AG04449 (cell line): ENCODE results near the gene CFAP410.

Experiments used
- CTCF ChIA-PET: fragments of 350-600 bp; formaldehyde crosslinking; extraction: SDS; loops from one replicate; lab custom pipeline; 2021; ENCODE audit warnings: antibody characterized with exemption; lab: Yijun Ruan, JAX
- POLR2A ChIA-PET: fragments of 400-600, 350-600 bp; formaldehyde crosslinking; extraction: SDS; loops from one replicate; lab custom pipeline; 2020; ENCODE audit warnings: antibody characterized with exemption, inconsistent platforms; lab: Yijun Ruan, JAX
- DNase-seq: peaks from one replicate; pipeline ENCODE4 v3.0.0-alpha.2; 2010; ENCODE audit warnings: low read depth, low spot score
- H3K4me3 ChIP-seq: 2 replicates; pipeline ENCODE4 v1.5.1; 2011; ENCODE audit warnings: low read depth, mild to moderate bottlenecking, control low read depth, low read length
- CTCF ChIP-seq: IDR thresholded peaks from one replicate; pipeline ENCODE4 v1.5.1; 2011; ENCODE audit warnings: mild to moderate bottlenecking, moderate library complexity, low read length, control low read depth, inconsistent platforms; ENCODE audit not compliant: insufficient read depth; ENCODE audit errors: missing control alignments

CFAP410 gene

GRCh38 chr21:44296103-44296519 lies 43.1 kb downstream of the CFAP410 start:
- TF ChIP-seq CTCF = no peak
- ChIA-PET POLR2A (no interaction called here), CTCF (interaction anchor here (0.6 to 4.5 kb wide), 6 partner anchors 8 to 150 kb away, joined by 3 to 36 read pairs (median 8); partner anchors contain the start of gene AIRE)
- no peak overlapping the region for H3K4me3 ChIP-seq
- no peak for DNase-seq

GRCh38 chr21:44295646-44296045 lies 43.5 kb downstream of the CFAP410 start:
- no peak for TF ChIP-seq CTCF
- POLR2A ChIA-PET = no interaction called here
- H3K4me3 ChIP-seq = no peak overlapping the region
- CTCF ChIA-PET = interaction anchor here (0.6 to 4.5 kb wide), 5 partner anchors 8 to 149 kb away, joined by 3 to 36 read pairs (median 4); partner anchors contain the start of gene AIRE
- DNase-seq = no peak

- POLR2A ChIA-PET = no interaction called here
Observed at GRCh38 chr21:44295163-44295573, 44.0 kb downstream of the CFAP410 start.

GRCh38 chr21:44294391-44295162 lies 44.6 kb downstream of the CFAP410 start:
- H3K4me3 ChIP-seq = no peak overlapping the region
- CTCF ChIA-PET = interaction anchor here (1.4 kb wide), 1 partner anchor 9 kb away, joined by 3 read pairs; no protein-coding TSS in a partner anchor
- POLR2A ChIA-PET = no interaction called here
- TF ChIP-seq CTCF = no peak
- DNase-seq = no peak

More at GRCh38 chr21:44295163-44295573, 44.0 kb downstream of the CFAP410 start:
- CTCF ChIA-PET = interaction anchor here (1.4 to 4.5 kb wide), 2 partner anchors 9 kb away, joined by 3 to 36 read pairs; partner anchors contain the start of gene AIRE
- no peak for TF ChIP-seq CTCF
- H3K4me3 ChIP-seq = no peak overlapping the region
- no peak for DNase-seq

GRCh38 chr21:44293551-44294231 lies 45.5 kb downstream of the CFAP410 start:
- H3K4me3 ChIP-seq = no peak overlapping the region
- no peak for DNase-seq
- CTCF ChIA-PET = no interaction called here
- POLR2A ChIA-PET = no interaction called here
- TF ChIP-seq CTCF = no peak

- TF ChIP-seq CTCF = no peak
- ChIA-PET CTCF (no interaction called here), POLR2A (no interaction called here)
- H3K4me3 ChIP-seq = no peak overlapping the region
- DNase-seq = no peak
Observed at GRCh38 chr21:44292812-44293195, 46.4 kb downstream of the CFAP410 start.
